Cortex of kidney (tissue), 1 donor: ENCODE measurements around the gene ACTMAP.
"Not testable (repeated sequence)": the region's sequence is repeated elsewhere in the genome, so short reads cannot be mapped to it uniquely, and the experiment has no call there.

Source experiments
- DNase-seq: peaks from one replicate; lab custom pipeline; 2025; lab: John Stamatoyannopoulos, UW

The ACTMAP gene

DNA sequence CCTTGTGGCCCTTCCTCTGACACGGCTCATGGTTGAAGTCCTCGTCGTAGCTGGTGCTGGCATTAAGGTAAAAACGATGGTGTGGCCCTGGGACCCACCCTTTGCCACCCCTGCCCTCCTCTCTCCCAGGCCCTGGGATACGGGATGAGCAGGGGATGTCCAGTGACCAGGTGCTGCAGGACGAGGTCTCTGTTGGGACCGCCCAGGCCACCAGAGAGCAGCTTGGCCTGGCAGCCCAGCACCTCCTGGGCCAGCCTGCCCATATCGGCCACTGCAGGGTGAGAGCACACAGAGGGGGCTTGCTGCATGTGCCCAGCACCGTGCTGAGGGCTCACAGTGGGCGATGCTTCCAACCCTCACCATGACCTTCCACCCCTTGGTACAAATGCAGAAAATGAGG is 6.4 kb downstream of the ACTMAP start:
- DNase-seq = no peak

DNA sequence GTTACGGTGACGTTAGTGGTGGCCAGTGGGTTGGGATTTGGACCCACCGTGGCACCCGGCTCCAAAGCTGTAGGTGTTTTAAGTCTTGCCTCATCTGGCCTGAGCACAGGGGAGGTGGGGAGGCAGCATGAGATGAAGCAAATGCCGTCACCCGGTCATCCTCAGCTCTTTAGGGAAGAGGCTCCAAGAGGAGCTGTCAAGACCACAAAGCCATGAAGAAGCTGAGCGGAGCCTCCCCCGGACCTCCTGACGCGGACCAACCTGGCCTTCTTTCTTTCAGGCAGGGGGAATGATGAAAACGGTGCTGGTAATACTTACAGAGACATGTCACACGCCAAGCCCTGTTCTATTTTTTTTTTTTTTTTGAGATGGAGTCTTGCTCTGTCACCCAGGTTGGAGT is 7.4 kb downstream of the ACTMAP start:
- DNase-seq = no peak

DNA sequence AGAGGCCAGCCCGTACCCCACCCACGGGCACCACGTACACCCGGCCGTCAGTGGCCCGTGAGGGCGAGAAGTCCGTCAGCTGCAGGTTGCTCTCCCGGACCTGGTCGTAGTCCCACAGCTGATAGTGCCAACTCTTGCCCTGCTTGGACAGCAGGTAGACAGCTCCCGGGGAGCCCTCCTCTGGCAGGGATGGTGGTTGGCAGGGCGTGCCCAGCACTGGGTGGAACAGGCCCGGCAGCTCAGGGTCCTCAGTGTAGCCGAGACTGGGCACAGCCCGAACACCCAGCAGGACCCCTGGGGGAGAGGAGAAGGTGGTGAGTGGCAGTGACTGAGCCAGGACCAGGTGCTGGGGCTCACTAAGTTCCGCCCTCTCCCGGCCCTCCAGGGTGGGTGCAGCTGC is 7.8 kb downstream of the ACTMAP start:
- no peak for DNase-seq

DNA sequence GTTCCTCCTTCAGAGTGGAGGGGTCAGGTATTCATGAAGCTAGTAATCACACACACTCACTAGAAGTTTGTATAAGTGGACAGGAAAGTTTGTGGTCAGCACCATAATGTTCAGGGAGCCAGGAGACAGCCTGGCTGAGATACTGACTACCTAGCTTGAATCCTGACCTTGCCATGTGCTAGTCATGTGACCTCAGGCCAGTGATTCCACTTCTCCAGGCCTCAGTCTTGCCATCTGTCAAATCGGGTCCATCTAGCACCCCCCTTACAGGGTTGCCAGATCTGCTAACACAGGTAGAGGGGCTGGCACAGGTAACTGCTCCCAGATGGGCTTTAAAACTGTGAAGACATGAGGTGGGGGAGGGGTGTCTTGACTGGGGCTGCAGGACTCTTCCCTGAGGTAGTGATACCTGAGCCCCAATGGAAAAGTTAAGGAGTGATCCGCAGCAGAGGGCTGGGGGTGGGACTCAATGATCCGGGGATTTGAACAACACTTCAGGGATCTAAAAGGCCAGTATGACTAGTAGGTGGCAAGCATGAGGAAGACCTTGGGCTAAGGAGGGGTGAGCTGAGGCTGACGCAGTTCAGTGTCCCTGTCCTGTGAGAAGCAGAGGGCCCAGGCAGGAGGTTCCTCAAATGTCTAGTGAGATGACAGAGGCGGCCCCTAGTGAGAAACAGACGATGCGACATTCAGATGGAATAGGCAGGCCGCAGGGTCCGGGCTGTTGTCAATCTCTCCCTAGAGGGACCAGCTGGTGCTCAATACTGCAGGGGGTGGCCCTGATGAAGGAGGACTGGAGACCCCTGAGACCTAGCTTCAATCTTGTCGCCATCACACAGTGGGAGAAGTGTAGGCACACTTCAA is 8.5 kb downstream of the ACTMAP start:
- DNase-seq = no peak

DNA sequence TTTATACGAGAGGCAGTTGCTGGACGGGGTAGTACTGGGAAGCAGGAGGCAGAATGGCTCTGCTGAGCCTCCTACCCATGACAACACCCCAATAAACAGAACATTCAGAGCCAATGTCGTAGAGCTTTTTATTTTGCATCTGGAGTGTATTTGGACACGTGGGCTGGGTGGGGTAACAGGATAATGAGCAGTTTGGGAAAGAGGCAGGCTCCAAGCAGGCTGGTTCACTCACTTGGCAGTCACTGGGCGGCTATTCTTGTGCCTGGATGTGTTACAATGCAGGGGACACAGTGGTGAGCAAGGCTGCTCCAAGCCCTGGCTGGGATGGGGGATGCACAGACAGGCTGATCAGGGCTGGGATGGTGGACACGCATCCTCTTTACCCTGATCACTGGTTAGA is 9.5 kb downstream of the ACTMAP start:
- no peak for DNase-seq

DNA sequence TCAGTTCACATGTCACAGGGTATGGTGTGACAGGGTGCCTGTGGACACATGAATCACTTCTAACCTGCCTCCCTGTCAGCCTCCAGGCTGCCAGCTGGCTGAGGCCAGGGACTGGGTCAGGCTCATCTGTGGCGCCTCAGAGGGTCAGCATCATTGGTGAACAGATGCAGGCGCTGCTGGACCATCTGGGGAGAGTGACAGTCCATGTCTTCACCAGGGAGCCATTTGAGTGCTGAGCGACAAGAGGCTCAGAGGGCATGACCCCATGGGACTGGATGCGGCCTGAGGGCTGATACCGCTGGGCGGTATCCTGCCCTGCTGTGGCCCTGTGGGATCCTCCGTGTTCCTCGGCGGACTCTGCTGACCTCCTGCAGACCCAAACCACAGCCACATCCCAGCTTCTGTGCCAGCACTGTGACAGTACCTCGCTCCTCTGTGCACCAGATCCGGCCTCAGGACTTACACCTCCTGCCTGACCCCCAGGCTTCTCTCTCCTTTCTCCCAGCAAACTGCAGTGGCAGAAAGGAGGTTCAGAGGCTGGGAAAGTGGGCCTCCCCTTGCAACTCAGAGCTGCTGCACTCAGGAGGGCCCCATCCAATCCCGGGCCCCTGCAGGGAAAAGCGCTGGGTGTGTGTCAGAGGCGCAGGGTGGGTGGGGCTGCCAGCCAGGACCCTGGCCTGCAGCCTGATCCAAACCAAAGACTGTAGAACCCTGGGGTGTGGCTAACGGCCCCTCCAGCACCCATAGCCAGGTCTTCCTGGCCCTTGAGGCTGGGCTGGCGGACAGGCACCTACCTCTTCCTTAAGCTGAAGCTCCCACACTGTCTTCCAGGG is 10.2 kb downstream of the ACTMAP start:
- no peak for DNase-seq

DNA sequence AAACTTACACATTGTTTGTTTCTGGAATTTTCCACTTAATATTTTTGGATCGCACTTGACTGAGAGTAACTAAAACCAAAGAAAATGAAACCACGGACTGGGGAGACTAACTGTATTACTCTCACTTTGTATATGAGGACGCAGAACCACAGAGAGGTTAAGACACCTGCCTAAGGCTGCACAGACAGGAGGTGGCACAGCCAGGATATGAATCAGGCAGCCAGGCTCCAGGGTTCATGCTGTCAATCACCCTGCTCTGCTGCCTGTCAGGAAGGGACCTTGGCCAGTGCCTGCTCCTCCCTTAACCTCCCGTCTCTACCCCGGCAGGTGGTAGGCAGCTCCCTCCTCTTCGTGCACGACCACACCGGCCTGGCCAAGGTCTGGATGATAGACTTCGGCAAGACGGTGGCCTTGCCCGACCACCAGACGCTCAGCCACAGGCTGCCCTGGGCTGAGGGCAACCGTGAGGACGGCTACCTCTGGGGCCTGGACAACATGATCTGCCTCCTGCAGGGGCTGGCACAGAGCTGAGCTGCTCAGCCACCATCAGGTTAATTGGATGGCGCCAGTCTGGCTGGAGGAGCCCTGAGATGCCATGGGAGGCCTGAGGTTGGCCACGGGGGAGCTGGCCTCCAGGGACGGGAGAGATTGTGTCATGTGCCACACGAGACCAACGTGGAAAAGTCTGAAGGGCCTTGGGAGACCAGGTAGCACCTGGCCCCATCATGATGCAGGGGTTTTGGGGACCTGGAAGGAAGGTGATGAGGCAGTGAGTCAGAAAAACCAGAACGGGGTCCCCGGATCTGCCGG is 11.0 kb downstream of the ACTMAP start:
- DNase-seq = no peak

DNA sequence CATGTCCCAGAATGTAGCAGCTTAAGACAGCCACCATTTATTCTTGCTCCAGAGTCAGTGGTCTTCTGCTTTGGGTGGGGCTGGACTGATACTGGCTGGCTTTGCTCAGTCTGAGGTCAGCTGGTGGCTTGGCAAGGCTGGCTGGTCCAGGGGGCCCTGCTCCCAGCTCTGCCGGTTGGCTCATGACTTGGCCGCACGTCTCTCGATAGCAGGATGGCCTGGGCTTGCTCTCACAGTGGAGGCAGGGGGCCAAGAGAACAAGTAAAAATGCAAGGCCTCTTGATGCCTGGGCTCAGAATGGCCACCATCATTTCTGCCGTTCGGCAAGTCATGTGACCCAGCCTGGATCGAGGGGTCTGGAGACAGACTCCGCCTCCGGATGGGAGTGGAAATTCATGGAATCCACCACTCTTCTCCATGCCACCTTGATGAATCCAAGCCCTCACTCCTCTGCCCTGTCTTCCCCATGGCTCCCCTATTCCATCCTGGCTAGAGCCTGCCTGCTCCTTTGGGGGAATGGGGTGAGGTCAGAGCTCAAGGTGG is 13.1 kb downstream of the ACTMAP start:
- DNase-seq = no peak

DNA sequence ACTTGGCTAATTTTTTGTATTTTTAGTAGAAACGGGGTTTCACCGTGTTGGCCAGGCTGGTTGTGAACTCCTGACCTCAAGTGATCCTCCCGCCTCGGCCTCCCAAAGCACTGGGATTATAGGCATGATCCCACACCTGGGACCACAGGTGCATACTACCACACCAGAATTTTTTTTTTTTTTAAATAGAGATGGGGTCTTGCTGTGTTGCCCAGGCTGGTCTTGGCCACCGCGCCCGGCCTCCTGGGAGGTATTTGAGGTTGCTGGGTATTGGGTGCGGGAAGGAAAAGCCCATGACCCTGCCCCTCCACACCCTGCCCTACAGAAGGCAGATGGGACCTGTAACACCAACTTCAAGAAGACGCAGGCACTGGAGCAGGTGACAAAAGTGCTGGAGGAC is 13.6 kb downstream of the ACTMAP start:
- no peak for DNase-seq

DNA sequence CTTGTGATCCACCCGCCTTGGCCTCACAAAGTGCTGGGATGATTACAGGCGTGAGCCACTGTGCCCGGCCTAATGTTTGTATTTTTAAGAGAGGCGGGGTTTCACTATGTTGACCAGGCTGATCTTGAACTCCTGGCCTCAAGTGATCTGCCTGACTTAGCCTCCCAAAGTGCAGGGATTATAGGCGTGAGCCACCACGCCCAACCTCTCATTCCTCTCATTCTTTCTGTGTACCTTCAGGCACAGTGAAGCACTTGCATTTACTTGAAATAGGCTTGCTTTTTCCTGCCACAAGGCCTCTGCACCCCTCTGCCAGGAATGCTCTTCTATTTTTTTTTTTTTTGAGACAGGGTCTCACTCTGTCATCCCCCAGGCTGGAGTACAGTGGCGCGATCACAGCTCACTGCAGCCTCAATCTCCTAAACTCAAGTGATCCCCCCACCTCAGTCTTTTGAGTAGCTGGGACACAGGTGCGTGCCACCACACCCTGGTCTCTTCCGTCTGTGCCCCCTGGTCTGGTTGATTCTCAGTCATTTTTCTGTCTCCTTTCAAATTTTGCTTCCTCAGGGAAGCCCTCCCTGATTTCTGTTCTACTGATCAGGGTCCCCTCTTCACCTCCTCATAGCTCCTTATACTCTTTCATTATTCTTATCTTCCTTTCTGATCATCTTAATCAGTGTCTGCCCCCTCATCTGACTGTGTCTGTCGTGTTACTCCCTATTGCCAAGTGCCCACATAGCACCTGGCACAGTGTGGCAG is 15.1 kb downstream of the ACTMAP start:
- no peak for DNase-seq

DNA sequence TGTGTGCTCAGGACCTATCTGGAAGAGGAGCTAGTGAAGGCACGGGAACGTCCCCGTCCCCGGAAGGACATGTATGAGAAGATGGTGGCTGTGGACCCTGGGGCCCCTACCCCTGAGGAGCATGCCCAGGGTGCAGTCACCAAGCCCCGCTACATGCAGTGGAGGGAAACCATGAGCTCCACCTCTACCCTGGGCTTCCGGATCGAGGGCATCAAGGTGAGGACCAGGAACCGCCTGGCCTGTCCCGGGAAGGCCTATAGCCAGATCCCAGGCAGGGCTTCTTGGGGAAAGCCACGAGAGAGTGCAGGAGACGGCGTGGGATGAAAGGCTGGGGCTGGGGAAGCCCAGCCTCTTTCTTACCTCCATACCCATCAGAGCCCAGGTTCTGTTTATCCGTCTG is 17.1 kb downstream of the ACTMAP start:
- DNase-seq = no peak

DNA sequence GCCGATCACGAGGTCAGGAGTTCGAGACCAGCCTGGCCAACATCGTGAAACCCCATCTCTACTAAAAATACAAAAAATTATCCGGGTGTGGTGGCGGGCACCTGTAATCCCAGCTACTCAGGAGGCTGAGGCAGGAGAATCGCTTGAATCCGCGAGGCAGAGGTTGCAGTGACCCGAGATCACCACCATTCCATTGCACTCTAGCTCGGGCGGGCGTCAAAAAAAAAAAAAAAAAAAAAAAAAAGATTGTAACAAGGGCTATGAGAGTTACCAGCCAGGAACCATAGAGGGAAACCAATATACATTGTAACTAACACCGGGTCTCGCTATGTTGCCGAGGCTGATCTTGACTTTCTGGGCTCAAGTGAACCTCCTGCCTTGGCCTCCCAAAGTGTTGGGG is 18.0 kb downstream of the ACTMAP start:
- DNase-seq = not testable (repeated sequence)

DNA sequence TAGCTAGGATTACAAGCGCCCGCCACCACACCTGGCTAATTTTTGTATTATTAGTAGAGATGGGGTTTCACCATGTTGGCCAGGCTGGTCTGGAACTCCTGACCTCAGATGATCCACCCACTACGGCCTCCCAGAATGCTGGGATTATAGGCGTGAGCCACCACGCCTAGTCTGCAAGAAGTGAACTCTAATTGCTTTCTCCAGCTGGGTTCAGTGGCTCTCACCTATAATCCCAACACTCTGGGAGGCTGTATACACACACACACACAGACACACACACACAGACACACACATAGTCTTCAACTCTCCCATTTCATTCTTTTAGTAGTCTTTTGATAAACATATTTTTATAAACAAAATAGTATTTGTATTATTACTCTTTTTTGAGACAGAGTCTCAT is 20.2 kb downstream of the ACTMAP start:
- not testable (repeated sequence) for DNase-seq

DNA sequence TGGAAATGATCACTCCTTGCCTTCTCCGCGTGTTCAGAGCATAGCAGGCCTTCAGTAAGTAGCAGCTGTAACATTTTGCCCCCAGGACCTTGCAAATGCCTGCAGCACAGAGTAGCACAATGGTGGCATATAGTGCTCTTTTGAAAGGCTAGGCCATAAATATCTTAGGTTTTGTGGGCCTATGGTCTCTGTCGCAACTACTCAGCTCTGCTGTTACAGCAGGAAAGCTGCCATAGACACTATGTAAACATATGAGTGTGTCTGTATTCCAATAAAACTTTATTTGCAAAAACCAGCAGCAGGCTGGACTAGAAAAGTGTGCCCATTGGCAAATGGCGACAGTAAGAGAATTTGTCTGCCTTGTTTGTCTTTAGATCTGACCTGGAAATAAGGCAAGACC is 24.0 kb downstream of the ACTMAP start:
- no peak for DNase-seq

DNA sequence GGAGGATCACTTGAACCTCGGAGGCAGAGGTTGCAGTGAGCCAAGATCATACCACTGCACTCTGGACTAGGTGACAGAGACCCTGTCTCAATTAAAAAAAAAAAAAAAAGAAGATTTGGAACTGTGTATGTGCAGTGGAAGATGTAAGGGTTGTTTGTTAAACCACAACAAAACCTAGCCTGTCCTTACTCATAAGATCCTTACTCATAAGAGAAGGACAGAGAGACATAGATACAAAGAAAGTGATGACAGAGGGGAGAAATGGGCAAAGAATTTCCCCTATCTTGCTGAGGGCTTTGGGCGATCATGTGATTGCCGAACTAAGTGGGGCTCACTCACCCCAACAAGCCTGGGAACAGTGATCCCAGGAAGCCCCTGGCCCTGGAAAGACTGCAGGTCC is 25.4 kb downstream of the ACTMAP start:
- DNase-seq = no peak

DNA sequence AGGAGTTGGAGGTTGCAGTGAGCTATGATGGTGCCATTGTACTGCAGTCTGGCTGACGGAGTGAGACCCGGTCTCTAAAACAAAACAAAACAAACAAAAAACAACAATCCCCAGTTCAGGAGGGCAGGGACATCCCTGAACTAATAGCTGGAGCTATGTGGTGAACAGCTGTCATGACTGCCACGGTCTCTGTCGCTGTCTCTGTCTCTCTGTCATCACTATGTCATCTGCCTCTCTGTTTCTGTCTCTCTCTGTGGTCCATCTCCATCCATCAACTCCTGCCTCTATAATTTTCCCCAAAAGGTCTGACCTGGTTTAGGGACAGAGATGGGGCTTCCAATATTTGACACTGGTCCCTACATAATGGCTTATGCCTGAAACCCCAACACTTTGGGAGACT is 26.0 kb downstream of the ACTMAP start:
- no peak for DNase-seq

DNA sequence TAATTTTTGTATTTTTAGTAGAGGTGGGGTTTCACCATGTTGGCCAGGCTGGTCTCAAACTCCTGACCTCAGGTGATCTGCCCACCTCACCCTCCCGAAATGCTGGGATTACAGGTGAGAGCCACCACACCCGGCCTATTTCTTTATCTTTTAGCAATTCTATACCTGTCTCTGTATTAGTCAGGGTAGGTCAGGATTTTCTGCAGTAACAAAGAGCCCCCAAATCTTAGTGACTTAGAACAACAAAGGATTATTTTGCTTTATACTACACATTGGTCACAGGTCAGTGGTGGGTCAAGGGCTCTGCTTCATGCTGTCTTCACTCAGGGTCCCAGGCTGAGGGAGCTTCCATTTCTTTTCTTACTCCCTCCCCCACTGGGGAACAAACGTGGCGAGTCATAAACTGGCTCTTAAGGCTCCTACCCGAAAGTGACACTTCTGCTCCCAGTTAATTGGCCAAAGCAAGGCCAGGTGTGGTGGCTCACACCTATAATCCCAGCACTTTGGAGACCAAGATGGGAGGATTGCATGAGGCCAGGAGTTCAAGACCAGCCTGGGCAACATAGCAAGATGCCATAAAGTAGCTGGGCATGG is 26.5 kb downstream of the ACTMAP start:
- no peak for DNase-seq

DNA sequence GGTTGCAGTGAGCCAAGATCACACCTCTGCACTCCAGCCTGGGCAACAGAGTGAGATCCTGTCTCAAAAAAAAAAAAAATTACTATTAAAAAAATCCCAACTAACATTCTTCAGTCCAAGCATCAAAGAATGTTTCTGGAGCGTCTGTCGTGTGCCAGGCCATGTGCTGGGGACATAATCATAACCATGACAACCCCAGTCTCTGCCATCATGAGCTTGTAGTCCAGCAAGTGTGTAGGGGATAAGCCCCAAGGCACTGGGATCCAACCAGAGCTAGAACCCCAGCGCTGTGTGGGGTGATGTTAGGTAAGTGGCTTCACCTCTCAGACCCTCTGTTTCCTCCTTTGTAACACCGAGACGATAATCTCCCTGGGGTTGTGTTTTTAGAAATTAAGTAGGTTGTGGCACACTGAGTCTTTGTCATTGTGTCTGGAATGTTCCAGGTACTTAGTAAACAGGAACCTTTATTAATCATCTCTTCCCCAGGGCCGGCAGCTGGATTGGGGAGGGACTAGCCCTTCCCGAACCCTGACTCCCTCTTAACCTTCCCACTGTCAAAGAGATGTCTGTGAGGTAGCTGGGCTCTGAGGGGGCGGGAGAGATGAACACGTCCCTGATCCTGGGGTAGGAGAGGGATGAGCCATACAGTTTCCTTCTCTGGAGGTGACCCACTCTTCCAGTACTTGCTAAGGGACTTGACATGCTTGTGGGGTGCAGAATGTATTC is 28.2 kb downstream of the ACTMAP start:
- no peak for DNase-seq

DNA sequence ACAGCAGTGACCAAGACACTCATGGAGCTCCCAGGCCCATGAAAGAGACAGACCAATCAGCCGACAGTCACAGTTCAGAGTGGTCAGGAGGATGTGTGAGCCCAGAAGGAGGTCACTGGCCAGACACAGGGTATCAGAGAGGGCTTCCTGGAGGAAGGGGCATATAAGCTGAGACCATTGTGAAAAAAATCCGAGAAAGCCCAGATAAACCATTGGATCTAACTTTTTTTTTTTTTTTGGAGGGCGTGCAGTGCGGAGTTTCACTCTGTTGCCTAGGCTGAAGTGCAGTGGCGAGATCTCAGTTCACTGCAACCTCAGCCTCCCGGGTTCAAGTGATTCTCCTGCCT is 29.2 kb downstream of the ACTMAP start:
- no peak for DNase-seq

DNA sequence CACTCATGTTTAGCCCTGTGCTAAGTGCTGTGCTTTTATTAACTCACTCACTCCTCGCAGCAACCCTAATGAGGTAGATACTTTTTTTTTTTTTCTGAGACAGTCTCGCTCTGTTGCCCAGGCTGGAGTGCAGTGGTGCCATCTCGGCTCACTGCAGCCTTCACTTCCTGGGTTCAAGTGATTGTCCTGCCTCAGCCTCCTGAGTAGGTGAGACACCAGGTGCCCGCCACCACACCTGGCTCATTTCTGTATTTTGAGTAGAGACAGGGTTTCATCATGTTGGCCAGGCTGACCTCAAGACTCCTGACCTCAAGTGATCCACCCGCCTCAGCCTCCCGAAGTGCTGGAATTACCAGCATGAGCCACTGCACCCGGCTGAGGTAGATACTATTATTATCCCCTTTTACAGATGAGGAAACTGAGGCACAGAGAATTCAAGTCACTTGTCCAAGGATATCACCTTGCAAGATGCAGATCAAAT is 30.8 kb downstream of the ACTMAP start:
- DNase-seq = no peak
